NCI-H187 treated with DMSO at 0.1 percent for 48 hours (cell line): ENCODE measurements around the gene FEV.

ENCODE experiments used
- DNase-seq: peaks from one replicate; lab custom pipeline; 2025; lab: John Stamatoyannopoulos, UW

Gene FEV

GRCh38 chr2:218993345-218994315, 8.6 kb upstream of the FEV start, which contains the start of gene CRYBA2:
Gene CRYBA2 (minus strand): TSS chr2:218993422. CDS start chr2:218993176, 246 bp downstream.
- DNase-seq = no peak

GRCh38 chr2:218992703-218993344, 7.8 kb upstream of the FEV start:
- no peak for DNase-seq

DNA sequence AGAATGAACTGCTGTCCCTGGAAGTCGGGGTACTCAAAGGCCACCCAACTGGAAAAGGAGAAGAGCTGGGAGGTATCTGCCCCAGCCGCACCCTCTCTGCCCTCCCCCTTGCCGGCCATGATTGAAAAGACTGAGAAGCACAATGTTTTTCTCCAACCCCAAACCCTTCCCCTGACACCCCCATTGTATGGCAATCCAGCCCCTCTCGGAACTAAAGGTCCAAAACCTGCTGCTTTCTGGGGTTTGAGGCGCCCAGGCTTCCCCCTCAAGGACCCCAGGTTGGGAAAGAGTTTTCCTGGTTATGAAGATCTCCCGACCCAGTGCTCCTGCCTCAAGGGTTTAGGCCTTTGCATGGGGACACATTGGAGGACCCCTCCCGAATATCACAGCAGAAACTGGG, 7.2 kb upstream of the FEV start:
- no peak for DNase-seq

DNA sequence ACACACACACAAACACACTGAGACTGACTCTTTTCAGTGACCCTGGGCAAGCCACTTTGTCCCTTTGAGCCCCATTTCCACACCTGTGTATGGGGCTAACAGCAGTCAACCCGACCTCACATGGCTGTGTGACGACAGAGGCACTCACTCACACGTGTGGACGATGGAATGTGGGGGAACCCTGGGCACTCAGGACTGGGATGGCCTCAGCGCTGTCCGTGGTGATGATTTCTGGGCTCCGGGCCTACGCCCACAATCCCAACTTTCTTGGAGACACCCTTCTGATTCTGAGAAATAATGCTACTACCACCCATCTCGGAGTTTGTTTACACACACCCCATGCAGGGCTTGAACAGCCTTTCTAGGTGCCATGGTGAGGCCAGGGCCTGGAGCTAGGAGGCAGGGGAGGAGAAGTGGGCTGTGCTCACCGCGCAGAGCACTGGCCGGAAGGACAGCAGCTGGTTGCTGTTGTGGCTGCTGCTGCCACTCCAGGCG, 6.7 kb upstream of the FEV start:
- no peak for DNase-seq

DNA sequence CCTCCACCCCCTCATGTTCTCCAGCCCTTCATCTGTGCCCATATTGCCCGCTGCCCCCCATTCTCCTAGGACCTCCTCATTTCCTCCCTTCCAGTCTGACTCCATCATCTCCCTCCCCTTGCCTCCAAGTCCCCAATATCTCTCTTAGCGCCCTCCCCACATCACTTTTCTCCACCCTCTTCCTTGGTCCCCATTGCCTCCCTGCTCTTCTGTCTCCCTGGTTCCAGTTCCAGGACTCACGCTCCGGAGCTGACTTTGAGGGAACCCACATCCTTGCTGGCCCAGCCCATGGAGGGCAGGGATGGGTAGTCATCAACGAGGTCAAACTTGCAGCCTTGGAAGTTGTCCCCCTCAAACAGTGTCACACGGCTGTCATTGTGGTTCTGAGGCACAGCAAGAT, 5.6 kb upstream of the FEV start:
- DNase-seq = no peak

DNA sequence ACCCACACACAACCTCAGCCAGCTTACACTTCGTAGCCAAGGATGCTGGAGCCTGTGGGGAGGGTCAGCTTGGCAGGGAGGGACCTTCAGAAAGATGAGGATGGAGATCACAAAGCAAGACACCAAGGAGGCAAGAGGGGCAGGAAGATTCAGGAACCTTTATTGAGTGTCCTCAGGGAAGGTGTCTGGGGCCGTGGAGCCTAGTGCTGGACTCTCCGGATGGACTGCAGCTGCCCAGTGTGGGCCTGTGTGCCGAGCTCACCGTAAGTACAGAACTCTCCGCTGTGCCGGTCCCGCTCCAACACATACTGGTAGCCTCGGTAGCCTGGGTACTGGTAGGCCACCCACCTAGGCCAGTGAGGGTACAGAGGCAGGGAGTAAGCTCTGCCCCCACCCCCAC, 5.1 kb upstream of the FEV start:
- DNase-seq = no peak

GRCh38 chr2:218988650-218989049, 3.7 kb upstream of the FEV start:
- no peak for DNase-seq

DNA sequence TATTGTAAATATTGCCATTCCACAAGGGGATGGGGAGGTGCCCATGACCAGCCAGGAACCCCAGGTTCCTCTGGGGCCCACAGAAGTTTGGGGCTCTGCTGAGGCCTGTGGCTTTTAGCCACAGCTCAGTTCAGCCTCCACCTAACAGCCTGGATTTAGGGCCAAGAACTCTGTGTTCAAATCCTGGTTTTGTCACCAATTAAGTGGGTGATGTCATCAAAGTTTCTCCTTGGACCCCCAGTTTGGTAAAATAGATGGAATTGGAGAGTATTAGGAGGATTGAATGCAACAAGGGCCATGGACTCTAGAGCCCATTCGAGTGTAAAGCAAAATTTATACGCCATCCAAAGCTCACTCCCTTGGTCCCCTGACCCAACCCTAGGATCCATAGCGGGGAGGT, 3.2 kb upstream of the FEV start:
- no peak for DNase-seq

DNA sequence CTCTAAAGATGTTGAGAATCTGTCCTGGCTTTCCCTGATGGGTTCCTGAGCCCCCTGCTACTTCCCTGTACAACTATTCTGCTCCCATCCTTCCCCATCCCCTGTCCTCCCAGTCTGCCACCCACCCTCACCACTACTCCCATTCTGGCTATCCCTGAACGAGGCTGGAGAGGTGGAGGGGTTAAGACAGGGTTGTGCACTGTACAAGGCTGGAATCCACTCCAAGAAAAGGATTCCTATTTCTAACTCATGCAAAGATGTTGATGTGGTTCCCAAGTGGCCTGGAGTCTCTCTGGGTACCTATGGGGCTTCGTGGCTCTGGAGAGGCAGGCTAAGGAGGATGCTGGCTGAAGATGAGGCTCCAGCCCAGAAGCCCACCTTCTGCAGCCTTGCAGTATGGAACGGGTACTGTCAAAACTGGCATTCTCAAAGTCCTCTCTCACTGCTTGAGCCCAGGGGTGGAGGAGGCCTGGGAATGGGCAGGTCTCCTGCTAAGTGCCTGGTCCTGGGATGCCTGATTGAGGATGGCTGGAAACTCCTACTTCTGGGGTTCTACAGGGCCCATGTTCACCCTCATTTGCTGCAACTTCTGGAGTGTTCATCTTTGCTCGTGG, 1.3 kb upstream of the FEV start:
- no peak for DNase-seq

GRCh38 chr2:218985325-218986091, 524 bp upstream of the FEV start:
- no peak for DNase-seq

- DNase-seq = no peak
Measured at GRCh38 chr2:218984239-218985020, 554 bp downstream of the FEV start.

- no peak for DNase-seq
Measured at GRCh38 chr2:218983934-218984238, 1.1 kb downstream of the FEV start.

- no peak for DNase-seq
Measured at GRCh38 chr2:218983263-218983933, 1.6 kb downstream of the FEV start.

GRCh38 chr2:218982586-218983262, 2.3 kb downstream of the FEV start:
- DNase-seq = no peak

DNA sequence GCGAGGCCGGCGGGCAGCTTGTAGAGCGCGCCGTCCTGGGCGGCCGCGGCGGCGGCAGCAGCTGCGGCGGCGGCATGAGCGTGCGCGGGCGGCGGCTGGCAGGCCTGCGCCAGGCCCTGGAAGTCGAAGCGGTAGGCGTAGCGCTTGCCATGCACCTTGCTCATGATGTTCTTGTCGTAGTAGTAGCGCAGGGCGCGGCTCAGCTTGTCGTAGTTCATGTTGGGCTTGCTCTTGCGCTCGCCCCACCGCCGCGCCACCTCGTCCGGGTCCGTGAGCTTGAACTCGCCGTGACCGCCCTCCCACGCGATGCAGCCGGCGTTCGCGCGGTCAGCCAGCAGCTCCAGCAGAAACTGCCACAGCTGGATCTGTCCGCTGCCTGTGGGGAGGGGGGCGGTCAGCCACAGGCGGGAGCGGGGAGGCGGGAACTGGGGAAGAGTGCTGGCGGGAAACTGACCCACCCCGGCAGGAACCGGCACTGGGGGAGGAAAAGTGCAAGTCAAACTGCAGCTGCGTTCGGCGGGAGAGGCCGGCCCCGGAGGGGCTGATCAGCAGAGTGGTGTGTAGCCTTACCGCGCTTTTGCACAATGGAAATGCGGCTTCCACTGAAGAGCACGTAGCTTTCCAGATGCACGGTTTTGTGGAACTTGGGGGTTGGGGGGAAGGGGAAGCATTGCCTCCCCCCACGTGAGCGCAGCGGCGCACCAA, 3.0 kb downstream of the FEV start:
- DNase-seq = no peak

DNA sequence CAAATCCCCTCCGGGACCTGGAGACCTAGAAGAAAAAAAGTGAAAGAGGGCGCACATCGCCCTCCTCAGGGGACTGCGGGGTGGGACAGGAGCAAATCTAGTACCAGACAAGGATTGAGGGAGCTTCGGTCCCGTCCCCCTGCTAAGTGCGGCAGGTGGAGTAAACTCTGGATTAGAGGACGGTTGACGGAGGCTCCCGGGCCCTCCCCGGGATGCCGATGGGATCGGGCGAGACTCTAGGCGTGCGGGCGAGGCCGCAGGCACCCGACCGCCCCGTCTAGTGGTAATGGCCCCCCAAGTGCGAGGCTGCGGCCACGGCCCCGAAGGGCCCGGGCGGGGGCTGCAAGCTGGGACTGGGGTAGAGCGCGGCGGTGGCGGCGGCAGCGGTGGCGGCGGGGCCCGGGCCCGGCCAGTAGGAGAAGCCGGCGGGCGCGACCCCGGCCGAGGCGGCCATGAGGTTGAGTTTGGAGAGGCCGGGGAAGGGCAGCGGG, 3.5 kb downstream of the FEV start:
- DNase-seq = no peak

- no peak for DNase-seq
Measured at GRCh38 chr2:218980735-218981389, 4.1 kb downstream of the FEV start.

GRCh38 chr2:218979846-218980734, 4.9 kb downstream of the FEV start:
- no peak for DNase-seq
